HTERT RPE-1 (cell line): ENCODE data around the gene HPS1.
"Not testable (repeated sequence)": the region's sequence is repeated elsewhere in the genome, so short reads cannot be mapped to it uniquely, and the experiment has no call there.

ENCODE experiments used
- in situ Hi-C: fragments of 300-500 bp; cut with MboI; formaldehyde crosslinking; loops from 4 replicates; pipeline ENCODE4 v1.14.3; 2020; ENCODE audit warnings: low sequenced_read_pairs

HPS1 gene

DNA sequence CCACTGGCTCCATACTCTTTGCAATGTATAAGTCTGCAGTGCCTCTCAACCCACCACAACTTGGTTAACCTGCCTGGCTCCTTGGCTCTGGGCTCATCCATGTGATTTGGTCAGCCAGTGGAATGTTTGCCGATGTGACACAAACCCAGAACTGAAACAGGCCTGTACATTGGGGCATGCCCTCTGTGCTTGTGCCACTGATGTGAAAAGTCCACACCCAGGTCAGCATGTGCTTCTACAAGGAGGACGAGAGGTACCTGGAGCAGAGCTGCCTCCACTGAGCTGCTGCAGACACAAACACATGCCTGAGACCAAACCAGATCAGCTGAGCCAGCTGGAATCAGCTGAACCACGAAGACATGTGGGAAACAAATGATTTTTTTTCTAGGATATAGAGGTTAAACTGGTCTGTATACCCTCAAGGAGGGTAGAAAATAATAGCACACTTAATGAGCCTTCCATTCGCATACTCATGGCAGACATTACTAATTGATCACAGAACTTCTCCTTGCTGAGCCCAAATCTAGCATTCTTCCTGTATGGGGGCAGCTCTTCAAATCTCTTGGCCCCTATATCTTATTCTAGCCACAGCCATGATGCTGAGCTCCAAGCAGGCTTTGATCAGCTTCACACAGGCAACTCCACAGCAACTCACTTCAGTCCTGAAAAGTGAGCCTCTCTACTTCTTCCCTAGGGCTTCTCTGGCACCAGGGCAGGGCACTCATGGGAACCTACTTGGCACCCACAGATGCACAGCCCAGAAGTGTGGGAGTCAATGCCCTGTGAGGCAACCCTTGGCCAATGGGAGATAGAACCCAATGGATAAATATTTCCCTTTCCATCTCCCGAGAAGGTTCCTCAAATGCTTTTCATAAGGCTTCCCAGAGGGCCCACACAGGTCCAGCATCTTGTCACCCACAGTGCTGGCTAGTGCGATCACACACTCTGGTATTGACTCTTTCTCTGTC, 50.4 kb downstream of the HPS1 start:
- in situ Hi-C loops: no loop called here

GRCh38 chr10:98394851-98395440, 51.8 kb downstream of the HPS1 start:
- in situ Hi-C loops: no loop called here

DNA sequence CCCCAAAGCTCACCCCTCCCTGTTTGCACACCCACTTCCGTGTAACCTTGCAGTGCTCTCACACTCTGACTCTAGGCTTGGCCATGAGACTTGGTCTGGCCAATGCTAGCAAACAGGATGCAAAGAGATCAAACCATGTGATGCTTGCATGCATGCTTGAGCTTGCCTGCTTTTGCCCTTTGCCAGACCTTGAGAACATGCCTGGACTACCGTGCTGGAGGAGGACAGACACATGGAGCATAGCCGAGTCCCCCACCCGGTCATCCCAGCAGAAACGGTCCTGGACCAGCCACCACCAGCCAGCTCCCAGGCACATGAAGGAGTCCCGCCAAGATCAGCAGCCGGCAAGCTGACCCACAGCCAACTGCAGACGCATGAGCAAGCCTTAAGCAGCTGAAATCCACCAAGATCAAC, 55.1 kb downstream of the HPS1 start:
- in situ Hi-C loops: no loop called here

- in situ Hi-C loops: no loop called here
Measured at GRCh38 chr10:98391065-98391464, 55.7 kb downstream of the HPS1 start.

DNA sequence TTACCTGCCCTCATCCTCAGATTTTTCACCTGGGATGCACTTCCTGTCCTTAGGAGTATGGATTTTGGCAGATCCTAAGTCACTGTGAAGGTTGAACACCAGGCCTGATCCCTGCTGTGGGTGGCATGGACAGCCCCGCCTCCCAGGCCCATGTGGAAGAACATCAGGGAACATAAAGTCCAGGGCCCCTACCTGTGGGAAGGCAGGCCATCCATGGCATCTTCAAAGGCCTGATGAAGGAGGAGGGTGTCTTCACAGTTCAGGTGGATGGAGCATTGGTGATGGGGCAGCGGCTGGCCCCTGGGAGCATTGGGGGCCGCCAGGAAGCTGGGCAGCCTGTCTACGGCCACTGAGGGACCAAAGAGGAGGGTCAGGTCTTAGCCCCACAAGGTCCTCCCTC, 56.3 kb downstream of the HPS1 start:
- in situ Hi-C loops: no loop called here

DNA sequence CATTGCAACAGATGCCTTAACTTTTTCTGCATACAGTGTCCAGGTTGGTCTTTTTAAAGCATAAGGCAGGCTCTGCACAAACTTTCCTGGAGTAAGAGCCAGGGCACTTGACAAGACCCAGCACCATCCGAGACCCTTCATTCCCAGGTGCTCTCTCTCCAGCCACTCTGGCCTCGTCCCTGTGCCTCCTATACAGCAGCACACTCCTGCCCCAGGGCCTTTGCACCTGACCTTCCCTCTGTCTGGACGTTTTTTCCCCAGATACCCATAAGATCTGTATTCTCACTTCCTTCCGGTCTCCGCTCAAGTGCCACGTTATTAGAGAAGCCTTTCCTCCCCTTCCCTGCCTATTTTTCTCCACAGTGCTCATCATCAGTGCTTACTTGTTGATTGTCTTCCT, 57.3 kb downstream of the HPS1 start:
- in situ Hi-C loops: no loop called here

GRCh38 chr10:98388101-98388655, 58.6 kb downstream of the HPS1 start:
- in situ Hi-C loops: no loop called here

- in situ Hi-C loops: no loop called here
Measured at GRCh38 chr10:98384531-98385133, 62.1 kb downstream of the HPS1 start.

- in situ Hi-C loops: no loop called here
Measured at GRCh38 chr10:98383869-98384268, 62.9 kb downstream of the HPS1 start.

DNA sequence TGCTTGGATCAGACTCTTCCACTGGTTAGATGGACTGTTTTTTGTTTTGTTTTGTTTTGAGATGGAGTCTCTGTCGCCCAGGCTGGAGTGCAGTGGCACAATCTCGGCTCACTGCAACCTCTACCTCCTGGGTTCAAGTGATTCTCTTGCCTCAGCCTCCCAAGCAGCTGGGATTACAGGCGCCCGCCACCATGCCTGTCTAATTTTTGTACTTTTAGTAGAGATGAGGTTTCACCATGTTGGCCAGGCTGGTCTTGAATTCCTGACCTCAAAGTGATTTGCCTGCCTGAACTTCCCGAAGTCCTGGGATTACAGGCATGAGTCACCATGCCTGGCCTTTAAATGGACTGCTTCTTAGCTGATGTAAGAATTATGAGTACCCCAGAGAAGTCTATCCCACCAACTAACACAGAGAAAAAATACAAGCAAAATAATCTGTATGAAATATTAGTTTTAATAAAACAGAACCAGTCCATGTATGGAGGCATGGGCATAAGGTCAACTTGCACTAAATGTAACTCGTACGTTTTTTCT, 63.5 kb downstream of the HPS1 start:
- in situ Hi-C loops: not testable (repeated sequence)

GRCh38 chr10:98382691-98383101, 64.0 kb downstream of the HPS1 start:
- in situ Hi-C loops: no loop called here

DNA sequence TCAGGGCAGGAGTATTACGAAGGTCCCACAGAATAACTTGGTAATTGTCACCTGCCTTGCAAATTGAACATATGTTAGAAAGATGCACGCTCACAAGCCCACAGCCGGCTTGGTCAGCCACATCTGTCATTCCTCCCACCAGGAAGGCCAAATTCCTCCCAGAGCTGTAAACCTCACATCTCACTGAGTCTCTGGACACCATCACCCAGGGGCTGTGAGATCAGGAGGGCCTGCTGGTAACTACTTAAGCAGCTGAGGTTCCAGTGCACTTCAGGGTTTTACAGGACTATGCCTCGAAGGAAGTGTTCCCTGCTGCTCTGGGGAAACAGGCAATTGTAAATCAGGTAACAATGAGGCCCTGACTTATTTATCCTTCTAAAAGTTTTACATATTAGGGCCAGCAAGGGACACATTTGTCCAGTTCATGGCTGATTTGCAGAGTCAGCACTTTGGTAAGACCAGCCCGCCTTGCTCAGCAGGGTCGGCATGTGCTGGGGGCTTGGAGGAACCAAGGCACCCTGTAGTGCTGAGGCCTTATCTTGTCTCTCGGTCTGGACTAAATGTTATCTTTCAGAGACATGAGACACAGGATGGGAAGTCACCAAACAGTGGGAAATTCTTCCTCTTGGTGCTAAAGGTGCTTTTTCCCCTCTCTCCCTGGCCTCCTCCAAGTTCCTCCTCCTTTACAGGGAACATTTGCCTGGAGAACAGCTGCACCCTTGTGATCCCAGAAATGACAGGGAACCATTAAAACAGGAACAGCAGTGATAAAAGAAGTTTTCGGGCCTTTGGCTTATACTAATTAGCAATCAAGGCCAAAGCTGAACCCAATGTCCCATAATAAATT, 66.0 kb downstream of the HPS1 start:
- in situ Hi-C loops: no loop called here

DNA sequence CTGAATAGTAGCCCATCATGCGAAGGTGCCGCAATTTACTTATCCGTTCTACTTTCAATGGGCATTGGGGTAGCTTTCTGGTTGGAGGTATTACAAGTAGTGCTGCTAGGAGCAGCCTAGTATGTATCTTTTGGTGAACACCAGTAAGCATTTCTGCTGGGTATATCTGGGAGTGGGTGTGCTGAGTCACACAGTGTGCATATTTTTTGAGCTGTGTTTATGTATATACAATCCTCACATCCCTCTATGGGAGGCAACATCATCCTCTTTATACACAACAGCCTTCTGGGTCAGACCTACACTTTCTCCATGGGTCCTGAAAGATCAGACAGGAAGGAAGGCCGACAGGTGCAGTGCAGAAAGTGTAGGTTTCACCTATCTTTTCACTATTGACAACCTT, 68.0 kb downstream of the HPS1 start:
- in situ Hi-C loops: no loop called here

DNA sequence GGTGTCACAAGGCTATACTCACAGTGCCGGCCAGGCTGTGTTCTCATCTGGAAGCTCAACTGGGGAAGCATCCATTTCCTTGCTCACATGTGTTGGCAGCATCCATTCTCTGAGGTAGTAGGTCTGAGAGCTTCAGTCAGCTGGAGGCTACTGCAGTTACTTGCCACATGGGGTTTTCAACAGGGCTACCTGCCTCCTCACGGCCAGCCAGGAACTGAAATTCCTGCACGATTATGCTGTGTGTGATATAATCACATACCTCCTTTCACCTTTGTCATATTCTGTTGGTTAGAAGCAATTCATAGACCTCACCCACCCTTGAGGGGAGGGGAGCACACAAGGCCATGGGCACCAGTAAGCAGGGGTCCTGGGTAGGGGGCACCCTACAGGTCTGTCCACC, 69.2 kb downstream of the HPS1 start:
- in situ Hi-C loops: no loop called here

GRCh38 chr10:98377001-98377400, 69.7 kb downstream of the HPS1 start:
- in situ Hi-C loops: no loop called here

GRCh38 chr10:98376485-98376884, 70.2 kb downstream of the HPS1 start:
- in situ Hi-C loops: no loop called here

DNA sequence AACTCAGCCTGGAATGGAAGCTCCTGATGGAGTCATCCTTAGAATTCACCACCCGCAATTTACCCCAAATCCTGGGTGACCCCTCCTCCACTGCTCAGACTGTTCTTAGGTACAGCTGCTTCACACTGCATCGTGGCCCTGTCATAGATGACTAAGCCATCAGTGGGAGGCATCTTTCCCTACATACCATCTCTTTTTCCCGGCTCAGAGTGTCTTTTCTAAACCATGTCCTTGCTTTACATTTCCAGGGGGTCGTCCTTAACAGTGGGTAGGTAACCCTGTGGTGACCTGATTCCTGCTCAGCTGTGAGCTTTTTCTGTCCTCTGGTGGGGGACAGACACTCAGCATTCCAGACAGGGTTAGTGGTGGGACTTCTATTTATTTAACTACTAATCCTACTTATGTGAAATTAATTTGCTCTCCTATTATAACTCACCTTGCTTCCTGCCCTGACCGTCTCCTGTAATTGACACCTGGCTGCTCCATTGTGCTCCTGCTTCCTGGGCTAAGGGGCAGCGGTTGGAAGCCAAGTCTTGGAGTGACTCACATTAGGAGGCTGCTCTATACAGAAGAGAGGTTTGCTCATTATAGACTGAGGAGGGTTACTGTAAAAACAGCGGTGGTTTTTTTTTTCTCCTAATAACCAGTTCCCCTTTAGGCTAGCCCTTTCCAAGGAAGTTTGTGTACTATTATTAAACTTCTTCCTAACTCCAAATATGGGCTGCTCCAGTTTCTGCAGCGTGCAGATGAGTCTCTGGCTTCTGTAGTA, 72.3 kb downstream of the HPS1 start:
- in situ Hi-C loops: no loop called here

DNA sequence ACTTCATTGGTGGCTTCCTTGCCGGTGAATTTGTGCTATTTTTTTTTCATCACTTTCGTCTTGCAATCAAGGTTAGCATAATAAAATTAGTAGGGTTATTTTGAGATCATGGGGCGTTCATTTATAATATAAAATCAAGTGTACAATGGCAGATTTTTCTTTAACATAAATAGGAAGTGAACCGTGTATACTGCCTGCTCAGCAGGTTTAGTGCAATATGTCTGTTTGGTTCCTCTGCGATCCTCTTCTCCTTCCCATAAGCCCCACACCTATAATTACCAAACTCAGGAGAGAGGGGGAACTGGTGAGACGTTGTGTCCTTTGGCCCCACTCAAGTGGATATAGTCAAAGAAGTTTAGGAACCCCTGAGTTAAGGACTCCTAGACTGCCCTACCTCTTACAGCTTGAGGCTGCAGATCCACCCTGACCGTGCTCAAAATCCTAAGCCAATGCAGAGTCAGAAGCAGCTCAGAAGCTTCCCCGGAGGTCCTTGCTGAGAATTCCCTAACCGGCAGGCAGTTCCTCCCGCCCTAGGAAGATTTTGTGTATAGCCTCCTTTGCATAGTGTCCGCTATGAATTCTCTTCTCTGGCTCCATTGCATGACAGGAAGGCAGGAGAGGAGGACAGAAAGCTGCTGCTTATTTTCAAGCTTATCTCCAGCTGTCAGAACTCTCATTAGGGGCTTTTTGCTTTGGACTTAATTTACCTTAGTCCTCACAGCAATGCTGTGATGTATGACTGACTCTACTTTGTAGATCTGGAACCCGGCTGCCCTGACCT, 73.3 kb downstream of the HPS1 start:
- in situ Hi-C loops: no loop called here
